ENCODE measurements around the gene TRIP4.

- TF ChIP-seq CTCF (IDR thresholded peaks at IDR 0.05) (peak in 2 of 7 experiments; percentile 13 to 20), POLR2A (IDR thresholded peaks at IDR 0.05) (peak in 2 of 3 donors; percentile 42 to 45)
These were observed 72.6 kb downstream of the TRIP4 start, which contains the start of gene ZNF609 for GRCh38 chr15:64460206-64460723.

Measured in body of pancreas (tissue), 4 donors.